IPS-NIHi7 (cell line): Measurements from ENCODE around the gene OR52I1.

Experiments
- DNase-seq: peaks from one replicate; pipeline ENCODE4 v3.0.0; 2012; ENCODE audit warnings: mixed read lengths; ENCODE audit errors: extremely low spot score

Gene OR52I1

GRCh38 chr11:4611986-4612385, 18.1 kb downstream of the OR52I1 start:
- no peak for DNase-seq

GRCh38 chr11:4615856-4616444, 22.1 kb downstream of the OR52I1 start:
- DNase-seq = no peak

GRCh38 chr11:4619514-4619913, 25.7 kb downstream of the OR52I1 start:
- no peak for DNase-seq

DNA sequence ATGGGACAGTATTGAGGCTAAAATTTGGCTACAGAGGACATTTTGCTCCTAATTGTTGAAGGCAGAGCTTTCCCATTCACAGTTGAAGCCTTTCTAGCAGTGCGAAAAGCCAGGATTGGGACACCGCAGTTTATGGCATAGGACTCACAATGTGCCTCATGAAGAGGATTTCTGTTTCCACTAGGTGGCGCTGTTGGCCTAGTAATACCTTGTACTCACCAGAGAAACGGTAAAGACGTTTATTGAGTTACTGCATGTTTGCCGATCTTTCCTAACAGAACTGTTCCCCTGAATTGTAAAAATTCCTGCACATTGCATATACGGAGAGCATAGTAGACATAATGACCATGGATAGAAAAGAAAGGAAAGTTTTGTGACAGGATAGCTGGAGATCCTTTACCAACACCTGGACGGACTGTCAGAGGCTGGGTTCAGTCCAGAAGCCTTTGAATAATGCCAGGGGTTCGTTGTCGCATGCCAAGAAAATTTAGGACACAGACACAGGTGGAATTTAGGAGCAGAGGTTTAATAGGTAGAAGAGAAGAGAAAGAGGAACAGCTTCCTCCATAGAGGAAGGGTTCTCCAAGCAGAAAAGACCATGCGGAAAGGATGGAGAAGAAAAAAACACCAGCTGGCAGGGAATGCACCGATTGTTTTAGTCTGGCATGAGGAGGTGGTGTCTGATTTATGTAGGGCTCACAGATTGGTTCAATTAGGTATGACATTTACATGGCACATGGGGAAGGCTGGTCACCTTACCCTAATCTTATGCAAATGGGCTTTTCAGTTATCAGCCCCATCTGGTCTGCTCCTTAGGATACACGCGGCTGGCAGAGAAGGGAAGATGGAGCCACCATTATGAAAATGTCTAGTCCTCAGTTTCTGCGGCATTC, 32.6 kb downstream of the OR52I1 start:
- peak; percentile 54 for DNase-seq

- no peak for DNase-seq
Observed at GRCh38 chr11:4636136-4636535, 42.3 kb downstream of the OR52I1 start.

DNA sequence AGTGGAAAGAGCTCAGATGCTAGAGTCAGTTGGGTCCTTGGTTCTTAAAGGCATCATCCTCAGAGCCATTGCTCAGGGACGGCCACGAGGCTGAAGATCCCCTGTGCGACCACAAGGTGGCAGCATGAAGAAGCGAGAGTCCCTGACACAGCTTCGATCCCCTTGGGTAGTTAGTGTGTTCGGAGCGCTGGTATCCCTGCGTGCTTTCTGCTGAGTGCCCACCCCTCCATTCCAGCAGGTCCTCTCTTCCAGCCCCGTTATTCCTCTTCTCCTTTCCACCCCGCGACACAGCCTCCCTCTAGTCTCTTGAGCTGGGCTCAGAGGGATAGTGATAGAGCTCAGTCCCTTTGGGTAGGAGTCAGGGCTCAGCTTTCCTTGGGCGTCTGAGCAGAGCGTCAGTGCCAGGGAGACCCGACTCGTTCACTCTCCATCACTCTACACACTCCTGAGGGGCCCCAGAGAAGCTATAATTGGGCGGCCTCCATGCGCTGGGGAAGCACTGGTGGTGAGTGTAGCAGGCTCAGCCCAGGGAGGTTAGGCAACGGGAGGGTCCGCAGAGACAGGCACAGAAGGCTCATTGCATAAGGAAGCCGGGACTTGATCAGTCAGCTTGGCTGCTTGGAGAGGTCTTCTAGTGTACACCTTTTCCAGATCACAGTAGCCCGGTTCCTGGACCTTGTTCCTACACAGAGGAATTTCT, 43.3 kb downstream of the OR52I1 start, which contains the start of gene OR51D1:
Gene OR51D1, plus strand, starts transcription at position 516 of the 700 bp plus-strand sequence. CDS start 2,314 bp downstream, outside the sequence.
- DNase-seq = peak; percentile 92

GRCh38 chr11:4637662-4638047, 43.8 kb downstream of the OR52I1 start:
- DNase-seq = no peak

- DNase-seq = no peak
Observed at GRCh38 chr11:4639931-4640330, 46.1 kb downstream of the OR52I1 start.

GRCh38 chr11:4641501-4641900, 47.7 kb downstream of the OR52I1 start:
- no peak for DNase-seq

- no peak for DNase-seq
Observed at GRCh38 chr11:4642043-4642442, 48.2 kb downstream of the OR52I1 start.

GRCh38 chr11:4643076-4643475, 49.2 kb downstream of the OR52I1 start:
- no peak for DNase-seq

- DNase-seq = no peak
Observed at GRCh38 chr11:4643682-4644081, 49.8 kb downstream of the OR52I1 start, which contains the start of gene OR51E1. TSS of gene OR51E1 (plus strand) at chr11:4643982. CDS start at chr11:4652527, 8,545 bp downstream.

DNA sequence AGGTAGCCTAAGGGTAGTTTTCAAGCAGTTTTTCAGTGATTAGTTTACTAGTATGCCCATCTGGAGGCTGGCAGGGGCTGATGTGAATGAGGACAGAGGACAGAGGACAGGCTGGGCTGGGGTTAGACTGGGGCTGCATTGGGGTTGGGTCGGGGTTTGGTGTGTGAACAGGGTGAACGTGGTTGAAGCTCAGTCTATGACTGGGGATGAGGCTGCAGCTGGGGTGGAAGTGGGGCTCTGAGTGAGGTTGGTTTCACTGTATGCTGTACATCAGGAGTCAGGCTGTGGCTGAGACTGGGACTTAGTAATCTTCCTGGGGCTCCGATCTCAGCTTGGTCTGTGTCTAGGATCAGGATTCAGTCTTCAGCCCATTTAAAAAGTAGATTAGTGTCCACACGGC, 50.4 kb downstream of the OR52I1 start:
- DNase-seq = no peak
